ENCODE measurements around the gene TMEM198. TPM values are rescaled to one million over a fixed set of nuclear protein-coding genes. Genes with fewer than 3 reads are reported as not detected.
A peak's percentile ranks its signal among the peaks of the same experiment; 100 is the strongest.

TMEM198 gene
- total RNA-seq, 1 donor from 2014 or later, result 1.4 TPM

DNA sequence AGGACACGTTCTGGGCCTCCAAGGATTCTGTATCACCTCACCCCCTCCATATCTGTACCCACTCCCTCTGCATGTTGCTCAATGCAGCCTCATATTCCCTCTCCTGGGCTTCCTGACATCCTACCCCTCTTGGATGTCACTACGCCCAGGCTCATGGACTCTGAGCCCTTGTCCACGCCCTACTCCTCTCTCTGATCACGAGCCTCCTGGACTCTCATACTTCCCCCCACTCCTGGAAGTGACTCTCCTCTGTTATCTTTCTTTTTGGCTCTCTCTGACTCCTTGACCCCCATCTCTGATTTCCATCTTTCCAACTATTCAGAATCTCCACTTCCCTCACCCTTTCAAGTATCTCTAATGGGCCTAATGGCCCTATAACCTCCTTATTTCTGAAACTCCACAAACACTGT is 2.1 kb downstream of the TMEM198 start:
- no peak overlapping the region for H3K27ac ChIP-seq
- peaks cover 8% of the 10 kb centered on the region for H3K27me3 ChIP-seq (ENCODE audit: low read depth)
- intact Hi-C loops (cut with DNase I), result loop anchor here (5.0 kb wide), 1 partner anchor 96 kb away; no protein-coding TSS in a partner anchor
- DNase-seq (no peak), ATAC-seq (no peak)
- H3K4me3 ChIP-seq, result no peak overlapping the region
- TF ChIP-seq, protein P1, sequence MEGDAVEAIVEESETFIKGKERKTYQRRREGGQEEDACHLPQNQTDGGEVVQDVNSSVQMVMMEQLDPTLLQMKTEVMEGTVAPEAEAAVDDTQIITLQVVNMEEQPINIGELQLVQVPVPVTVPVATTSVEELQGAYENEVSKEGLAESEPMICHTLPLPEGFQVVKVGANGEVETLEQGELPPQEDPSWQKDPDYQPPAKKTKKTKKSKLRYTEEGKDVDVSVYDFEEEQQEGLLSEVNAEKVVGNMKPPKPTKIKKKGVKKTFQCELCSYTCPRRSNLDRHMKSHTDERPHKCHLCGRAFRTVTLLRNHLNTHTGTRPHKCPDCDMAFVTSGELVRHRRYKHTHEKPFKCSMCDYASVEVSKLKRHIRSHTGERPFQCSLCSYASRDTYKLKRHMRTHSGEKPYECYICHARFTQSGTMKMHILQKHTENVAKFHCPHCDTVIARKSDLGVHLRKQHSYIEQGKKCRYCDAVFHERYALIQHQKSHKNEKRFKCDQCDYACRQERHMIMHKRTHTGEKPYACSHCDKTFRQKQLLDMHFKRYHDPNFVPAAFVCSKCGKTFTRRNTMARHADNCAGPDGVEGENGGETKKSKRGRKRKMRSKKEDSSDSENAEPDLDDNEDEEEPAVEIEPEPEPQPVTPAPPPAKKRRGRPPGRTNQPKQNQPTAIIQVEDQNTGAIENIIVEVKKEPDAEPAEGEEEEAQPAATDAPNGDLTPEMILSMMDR (IDR thresholded peaks at IDR 0.05), result no peak
- H3K4me1 ChIP-seq, result peaks cover 30% of the 10 kb centered on the region
- H3K9me3 ChIP-seq, result no peaks in the 10 kb centered on the region
- H3K36me3 ChIP-seq, result peaks cover 8% of the 10 kb centered on the region

DNA sequence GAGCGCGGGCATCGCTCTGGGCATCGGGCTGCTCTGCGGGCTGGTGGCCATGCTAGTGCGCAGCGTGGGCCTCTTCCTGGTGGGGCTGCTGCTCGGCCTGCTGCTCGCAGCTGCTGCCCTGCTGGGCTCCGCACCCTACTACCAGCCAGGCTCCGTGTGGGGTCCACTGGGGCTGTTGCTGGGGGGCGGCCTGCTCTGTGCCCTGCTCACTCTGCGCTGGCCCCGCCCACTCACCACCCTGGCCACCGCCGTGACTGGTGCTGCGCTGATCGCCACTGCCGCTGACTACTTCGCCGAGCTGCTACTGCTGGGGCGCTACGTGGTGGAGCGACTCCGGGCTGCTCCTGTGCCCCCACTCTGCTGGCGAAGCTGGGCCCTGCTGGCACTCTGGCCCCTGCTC is 3.8 kb downstream of the TMEM198 start:
- intact Hi-C loops (cut with DNase I), result loop anchor here (5.0 kb wide), 1 partner anchor 95 kb away; no protein-coding TSS in a partner anchor
- Histone ChIP-seq H3K4me1 (peaks cover 25% of the 10 kb centered on the region), H3K9me3 (no peaks in the 10 kb centered on the region), H3K4me3 (no peak overlapping the region), H3K27me3 (ENCODE audit: low read depth) (peaks cover 21% of the 10 kb centered on the region), H3K36me3 (no peaks in the 10 kb centered on the region), H3K27ac (no peak overlapping the region)
- no peak for ATAC-seq
- DNase-seq, result no peak
- TF ChIP-seq, protein P1 (IDR thresholded peaks at IDR 0.05), result no peak

DNA sequence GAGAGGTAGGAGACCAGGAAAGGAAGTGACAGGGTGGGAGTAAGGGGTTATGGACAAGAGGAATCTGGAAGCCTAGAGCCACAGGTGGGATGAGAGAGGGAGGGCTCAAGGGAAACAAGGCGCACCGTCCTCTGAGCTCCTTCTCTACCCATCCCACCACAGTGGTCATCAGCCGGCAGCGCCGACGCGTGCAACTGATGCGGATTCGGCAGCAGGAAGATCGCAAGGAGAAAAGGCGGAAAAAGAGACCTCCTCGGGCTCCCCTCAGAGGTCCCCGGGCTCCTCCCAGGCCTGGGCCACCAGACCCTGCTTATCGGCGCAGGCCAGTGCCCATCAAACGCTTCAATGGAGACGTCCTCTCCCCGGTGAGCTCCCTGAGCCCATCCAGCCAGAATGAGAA is 5.2 kb downstream of the TMEM198 start:
- no peak overlapping the region for H3K27ac ChIP-seq
- TF ChIP-seq, protein P1 (IDR thresholded peaks at IDR 0.05), result no peak
- H3K27me3 ChIP-seq (ENCODE audit: low read depth), result peaks cover 30% of the 10 kb centered on the region
- intact Hi-C loops (cut with DNase I), result loop anchor here (5.0 kb wide), 1 partner anchor 93 kb away; no protein-coding TSS in a partner anchor
- ATAC-seq (no peak), DNase-seq (no peak)
- no peaks in the 10 kb centered on the region for H3K36me3 ChIP-seq
- no peaks in the 10 kb centered on the region for H3K9me3 ChIP-seq
- H3K4me3 ChIP-seq, result no peak overlapping the region
- peaks cover 22% of the 10 kb centered on the region for H3K4me1 ChIP-seq

DNA sequence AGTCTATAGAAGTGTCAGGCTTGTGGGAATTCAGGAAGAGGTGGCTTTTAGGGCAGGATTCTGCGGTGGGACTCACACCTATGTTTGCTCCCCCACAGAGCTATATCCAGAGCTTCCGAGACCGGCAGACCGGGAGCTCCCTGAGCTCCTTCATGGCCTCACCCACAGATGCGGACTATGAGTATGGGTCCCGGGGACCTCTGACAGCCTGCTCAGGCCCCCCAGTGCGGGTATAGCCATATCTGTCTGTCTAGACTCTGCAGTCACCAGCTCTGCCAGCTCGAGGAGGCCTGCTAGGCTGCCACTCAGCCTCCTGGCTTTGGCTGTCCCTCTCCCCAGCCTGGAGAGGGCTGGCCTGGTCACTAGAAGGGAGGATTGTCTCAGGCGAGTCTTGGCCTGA is 5.8 kb downstream of the TMEM198 start:
- TF ChIP-seq, protein P1 (IDR thresholded peaks at IDR 0.05), result no peak
- Histone ChIP-seq H3K9me3 (no peaks in the 10 kb centered on the region), H3K36me3 (no peaks in the 10 kb centered on the region), H3K4me3 (no peak overlapping the region), H3K27me3 (ENCODE audit: low read depth) (peaks cover 30% of the 10 kb centered on the region), H3K4me1 (peaks cover 16% of the 10 kb centered on the region), H3K27ac (no peak overlapping the region)
- no peak for DNase-seq
- no peak for ATAC-seq
- intact Hi-C loops (cut with DNase I), result loop anchor here (5.0 kb wide), 1 partner anchor 93 kb away; no protein-coding TSS in a partner anchor

DNA sequence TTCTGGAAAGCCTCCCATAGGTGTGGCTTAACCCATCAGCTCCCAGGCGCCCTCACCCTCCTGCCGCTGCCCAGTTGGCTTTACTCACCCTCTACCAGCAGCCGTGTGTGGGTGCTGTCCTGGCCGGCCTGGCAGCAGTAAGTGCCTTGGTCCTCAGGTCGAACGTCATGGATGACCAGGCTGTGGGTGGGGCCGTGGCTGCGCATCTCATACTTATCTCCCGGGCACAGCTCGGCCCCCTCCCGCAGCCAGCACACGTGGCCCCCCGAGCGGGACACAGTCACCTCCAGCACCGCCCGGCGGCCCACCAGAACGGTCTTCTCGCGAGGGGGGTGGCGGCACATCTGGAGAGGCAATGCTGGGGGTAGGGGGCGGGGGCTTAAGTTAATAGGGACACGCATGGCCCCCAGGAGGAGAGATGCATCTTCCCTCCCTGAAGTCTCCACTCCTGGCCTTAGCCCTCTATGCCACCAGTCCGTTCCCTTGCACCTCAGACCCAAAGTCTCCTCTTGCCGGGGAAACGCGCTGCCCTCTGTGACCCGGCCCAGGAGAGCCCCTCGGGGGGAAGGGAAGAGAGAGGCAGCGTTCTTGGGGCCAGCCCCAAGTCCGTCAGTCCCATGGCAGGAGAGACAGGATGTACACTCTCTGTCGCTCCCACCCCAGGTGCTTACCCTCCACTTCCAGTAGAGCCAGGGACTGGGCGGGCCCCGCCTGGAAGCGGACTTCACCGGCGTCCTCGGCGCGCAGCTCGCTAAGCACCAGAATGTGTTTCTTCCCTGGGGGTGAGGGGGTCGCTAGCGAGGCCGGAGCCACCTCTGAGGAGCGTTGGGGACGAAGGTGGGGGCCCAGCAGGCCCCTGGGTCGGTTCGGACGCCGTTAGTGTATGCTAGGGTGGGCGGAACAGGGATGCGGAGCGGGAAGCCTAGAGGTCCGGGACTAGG is 7.9 kb downstream of the TMEM198 start:
- peak; percentile 26 to 51 for ATAC-seq

More for the DNA sequence above, 7.9 kb downstream of the TMEM198 start:
- intact Hi-C loops (cut with DNase I), result no loop called here
- peak overlapping the region; percentile 71 for H3K4me3 ChIP-seq
- no peaks in the 10 kb centered on the region for H3K36me3 ChIP-seq
- no peak overlapping the region for H3K27ac ChIP-seq
- peaks cover 14% of the 10 kb centered on the region for H3K4me1 ChIP-seq
- TF ChIP-seq, protein P1 (IDR thresholded peaks at IDR 0.05), result no peak
- no peak for DNase-seq
- H3K9me3 ChIP-seq, result no peaks in the 10 kb centered on the region
- peaks cover 30% of the 10 kb centered on the region for H3K27me3 ChIP-seq (ENCODE audit: low read depth)

All from lower lobe of right lung (tissue), 2 donors.